Measurements from ENCODE around the gene ZSCAN29.

Gene ZSCAN29

GRCh38 chr15:43410572-43411214 is 39.9 kb upstream of the ZSCAN29 start:
- TF ChIP-seq, protein P1, sequence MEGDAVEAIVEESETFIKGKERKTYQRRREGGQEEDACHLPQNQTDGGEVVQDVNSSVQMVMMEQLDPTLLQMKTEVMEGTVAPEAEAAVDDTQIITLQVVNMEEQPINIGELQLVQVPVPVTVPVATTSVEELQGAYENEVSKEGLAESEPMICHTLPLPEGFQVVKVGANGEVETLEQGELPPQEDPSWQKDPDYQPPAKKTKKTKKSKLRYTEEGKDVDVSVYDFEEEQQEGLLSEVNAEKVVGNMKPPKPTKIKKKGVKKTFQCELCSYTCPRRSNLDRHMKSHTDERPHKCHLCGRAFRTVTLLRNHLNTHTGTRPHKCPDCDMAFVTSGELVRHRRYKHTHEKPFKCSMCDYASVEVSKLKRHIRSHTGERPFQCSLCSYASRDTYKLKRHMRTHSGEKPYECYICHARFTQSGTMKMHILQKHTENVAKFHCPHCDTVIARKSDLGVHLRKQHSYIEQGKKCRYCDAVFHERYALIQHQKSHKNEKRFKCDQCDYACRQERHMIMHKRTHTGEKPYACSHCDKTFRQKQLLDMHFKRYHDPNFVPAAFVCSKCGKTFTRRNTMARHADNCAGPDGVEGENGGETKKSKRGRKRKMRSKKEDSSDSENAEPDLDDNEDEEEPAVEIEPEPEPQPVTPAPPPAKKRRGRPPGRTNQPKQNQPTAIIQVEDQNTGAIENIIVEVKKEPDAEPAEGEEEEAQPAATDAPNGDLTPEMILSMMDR (conservative IDR thresholded peaks at IDR 0.05; ENCODE audit: low read depth, low read length), result no peak
- Histone ChIP-seq H3K27ac (no peak overlapping the region), H3K36me3 (ENCODE audit: insufficient read depth) (peaks cover 4% of the 10 kb centered on the region; the same call in 1 of the 2 replicates), H3K4me3 (IDR thresholded peaks at IDR 0.05; ENCODE audit: insufficient read depth, low read depth, low read length) (no peak overlapping the region), H3K4me2 (no peak overlapping the region), H3K27me3 (ENCODE audit: insufficient read depth, low read depth) (no peaks in the 10 kb centered on the region), H4K20me1 (ENCODE audit: insufficient read depth) (no peaks in the 10 kb centered on the region), H3K4me1 (ENCODE audit: low read depth, poor library complexity, severe bottlenecking) (no peaks in the 10 kb centered on the region), H3K79me2 (ENCODE audit: insufficient read depth, low read depth) (no peaks in the 10 kb centered on the region), H3K9ac (no peak overlapping the region), H2AFZ (ENCODE audit: low read depth) (no peak overlapping the region)

DNA sequence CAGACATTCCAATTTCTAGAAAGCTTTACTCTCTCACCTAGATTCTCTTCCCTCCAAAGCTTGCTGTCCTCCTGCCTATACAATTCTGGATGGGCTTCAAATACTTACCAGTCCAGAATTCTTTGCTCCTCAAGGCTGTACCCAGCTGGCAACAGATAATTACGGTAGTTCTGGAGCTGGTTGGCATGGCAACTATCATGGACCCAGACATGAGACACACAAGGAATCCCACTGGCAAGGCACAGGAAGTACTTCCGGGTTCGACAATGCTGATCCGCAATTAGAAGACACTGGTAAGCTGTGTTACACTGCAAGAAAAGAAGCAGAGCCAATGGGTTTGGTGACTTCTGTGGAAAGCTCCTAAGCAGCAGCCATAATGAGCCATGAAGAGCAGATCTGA is 37.9 kb upstream of the ZSCAN29 start:
- Histone ChIP-seq H4K20me1 (ENCODE audit: insufficient read depth) (no peaks in the 10 kb centered on the region), H3K9ac (no peak overlapping the region), H3K27ac (no peak overlapping the region), H2AFZ (ENCODE audit: low read depth) (no peak overlapping the region), H3K4me2 (no peak overlapping the region), H3K27me3 (ENCODE audit: insufficient read depth, low read depth) (no peaks in the 10 kb centered on the region), H3K36me3 (ENCODE audit: insufficient read depth) (peaks cover 4% of the 10 kb centered on the region; the same call in 1 of the 2 replicates), H3K79me2 (ENCODE audit: insufficient read depth, low read depth) (no peaks in the 10 kb centered on the region), H3K4me3 (IDR thresholded peaks at IDR 0.05; ENCODE audit: insufficient read depth, low read depth, low read length) (no peak overlapping the region), H3K4me1 (ENCODE audit: low read depth, poor library complexity, severe bottlenecking) (no peaks in the 10 kb centered on the region)
- TF ChIP-seq, protein P1 (conservative IDR thresholded peaks at IDR 0.05; ENCODE audit: low read depth, low read length), result no peak

DNA sequence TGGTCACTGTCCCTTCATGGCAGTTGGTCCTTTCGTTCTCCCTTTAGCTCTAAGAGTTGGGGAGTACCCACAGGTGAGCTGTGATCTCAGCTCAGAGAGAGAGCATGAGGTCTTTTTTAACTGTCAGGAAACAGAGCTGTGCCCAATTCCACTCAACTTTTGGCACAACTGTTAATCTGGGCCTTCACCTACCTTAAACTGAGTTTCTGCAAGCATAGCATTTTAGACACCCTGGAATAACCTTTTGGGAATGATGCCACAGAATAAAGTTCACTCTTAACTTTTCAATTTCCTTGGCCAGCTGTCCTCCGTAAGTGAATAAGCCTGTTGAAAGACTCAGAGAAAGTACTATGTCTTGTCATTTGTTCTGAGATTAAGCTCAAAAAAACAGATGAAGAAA is 36.0 kb upstream of the ZSCAN29 start:
- Histone ChIP-seq H3K79me2 (ENCODE audit: insufficient read depth, low read depth) (no peaks in the 10 kb centered on the region), H3K4me3 (IDR thresholded peaks at IDR 0.05; ENCODE audit: insufficient read depth, low read depth, low read length) (no peak overlapping the region), H4K20me1 (ENCODE audit: insufficient read depth) (no peaks in the 10 kb centered on the region), H3K4me1 (ENCODE audit: low read depth, poor library complexity, severe bottlenecking) (no peaks in the 10 kb centered on the region), H3K27me3 (ENCODE audit: insufficient read depth, low read depth) (no peaks in the 10 kb centered on the region), H3K36me3 (ENCODE audit: insufficient read depth) (peaks cover 4% of the 10 kb centered on the region; the same call in 1 of the 2 replicates), H3K9ac (no peak overlapping the region), H3K27ac (no peak overlapping the region), H2AFZ (ENCODE audit: low read depth) (no peak overlapping the region), H3K4me2 (no peak overlapping the region)
- TF ChIP-seq, protein P1 (conservative IDR thresholded peaks at IDR 0.05; ENCODE audit: low read depth, low read length), result no peak

- peaks cover 3% of the 10 kb centered on the region; the same call in 1 of the 2 replicates for H3K36me3 ChIP-seq (ENCODE audit: insufficient read depth)
- no peaks in the 10 kb centered on the region for H3K27me3 ChIP-seq (ENCODE audit: insufficient read depth, low read depth)
- no peak overlapping the region for H3K4me2 ChIP-seq
- no peaks in the 10 kb centered on the region for H3K79me2 ChIP-seq (ENCODE audit: insufficient read depth, low read depth)
- no peak overlapping the region for H3K9ac ChIP-seq
- H3K27ac ChIP-seq, result no peak overlapping the region
- TF ChIP-seq, protein P1 (conservative IDR thresholded peaks at IDR 0.05; ENCODE audit: low read depth, low read length), result no peak
- no peaks in the 10 kb centered on the region for H4K20me1 ChIP-seq (ENCODE audit: insufficient read depth)
- no peak overlapping the region for H2AFZ ChIP-seq (ENCODE audit: low read depth)
- H3K4me1 ChIP-seq (ENCODE audit: low read depth, poor library complexity, severe bottlenecking), result no peaks in the 10 kb centered on the region
- no peak overlapping the region for H3K4me3 ChIP-seq (IDR thresholded peaks at IDR 0.05; ENCODE audit: insufficient read depth, low read depth, low read length)
Measured at GRCh38 chr15:43406189-43406588, 35.3 kb upstream of the ZSCAN29 start.

Data from KMS-11 (cell line).